ENCODE measurements around the gene TTC17. TPM values are rescaled to one million over a fixed set of nuclear protein-coding genes. Genes with fewer than 3 reads are reported as not detected.

TTC17 gene
- total and polyA plus RNA-seq, 2 donors (not counting 1 experiment from before 2014, with no cell fraction given): 68.7 to 176 TPM

GRCh38 chr11:43434893-43435292, 76.2 kb downstream of the TTC17 start:
- POLR2A ChIA-PET: no interaction called here
- Histone ChIP-seq H3K27me3 (replicated peaks in 1 of 4; ENCODE audit: control extremely low read depth in 1 of 4, control insufficient read depth in 3 of 4, insufficient read depth in 4 of 4, low read length in 3 of 4) (no peaks in the 10 kb centered on the region), H3K9me3 (ENCODE audit: control extremely low read depth in 1 of 3, control insufficient read depth in 2 of 3, insufficient read depth in 1 of 3, low read length in 2 of 3) (peaks cover 0 to 3% (median 0%) of the 10 kb centered on the region in 3 donors), H3K4me1 (ENCODE audit: control insufficient read depth in 2 of 2, insufficient read depth in 2 of 2, low read length in 2 of 2) (no peaks in the 10 kb centered on the region), H3K4me3 (ENCODE audit: control extremely low read depth in 1 of 5, extremely low read depth in 1 of 5, insufficient read depth in 1 of 5, low read depth in 2 of 5, low read length in 4 of 5) (no peak overlapping the region), H3K27ac (ENCODE audit: low read length in 2 of 2) (no peak overlapping the region), H2AFZ (ENCODE audit: insufficient read depth, low read depth, low read length, poor library complexity, severe bottlenecking) (no peak overlapping the region), H4K20me1 (ENCODE audit: control insufficient read depth, insufficient read depth, low read length, poor library complexity, severe bottlenecking) (no peaks in the 10 kb centered on the region), H3K9ac (ENCODE audit: low read length) (no peak overlapping the region), H3K4me2 (replicated peaks; ENCODE audit: low read depth, low read length, poor library complexity, severe bottlenecking) (no peak overlapping the region), H3K79me2 (ENCODE audit: control insufficient read depth, insufficient read depth, low read length) (no peaks in the 10 kb centered on the region), H3K36me3 (replicated peaks in 1 of 2; ENCODE audit: control extremely low read depth in 1 of 2, control insufficient read depth in 1 of 2, extremely low read depth in 1 of 2, insufficient read depth in 2 of 2, low read length in 1 of 2) (peaks cover 15 to 26% of the 10 kb centered on the region in 2 experiments)
- intact Hi-C loops (cut with micrococcal nuclease): no loop called here
- peaks cover 4% of the 10 kb centered on the region for H3K9me3 Mint-ChIP-seq (ENCODE audit: insufficient read depth)
- WGBS (ENCODE audit: insufficient coverage): no CpG with 5 or more reads among the region's 1 CpG
- no peaks in the 10 kb centered on the region for H3K27me3 Mint-ChIP-seq
- no peak for TF ChIP-seq EZH2 (IDR thresholded peaks at IDR 0.05; ENCODE audit: borderline replicate concordance, insufficient read depth, low read depth, low read length, poor library complexity, severe bottlenecking)
- no peak for TF ChIP-seq CTCF (IDR thresholded peaks at IDR 0.05)
- CTCF ChIA-PET: interaction anchor here (1.4 kb wide), 1 partner anchor 16 kb away, joined by 4 read pairs; no protein-coding TSS in a partner anchor
- no peaks in the 10 kb centered on the region for H3K4me1 Mint-ChIP-seq
- ATAC-seq (ENCODE audit: low read depth) (no peak), DNase-seq (no peak)
- no peak overlapping the region for H3K4me3 Mint-ChIP-seq
- H3K27ac Mint-ChIP-seq: no peak overlapping the region

- H3K9ac ChIP-seq (ENCODE audit: low read length): no peak overlapping the region
- Mint-ChIP-seq H3K9me3 (ENCODE audit: insufficient read depth) (no peaks in the 10 kb centered on the region), H3K4me1 (no peaks in the 10 kb centered on the region), H3K27ac (no peak overlapping the region), H3K27me3 (no peaks in the 10 kb centered on the region), H3K4me3 (no peak overlapping the region)
- 100% methylated on average over 1 of the region's 2 CpGs for WGBS (ENCODE audit: insufficient coverage)
- peaks cover 28 to 56% of the 10 kb centered on the region in 2 experiments for H3K36me3 ChIP-seq (replicated peaks in 1 of 2; ENCODE audit: control extremely low read depth in 1 of 2, control insufficient read depth in 1 of 2, extremely low read depth in 1 of 2, insufficient read depth in 2 of 2, low read length in 1 of 2)
- no peaks in the 10 kb centered on the region for H3K79me2 ChIP-seq (ENCODE audit: control insufficient read depth, insufficient read depth, low read length)
- H3K4me3 ChIP-seq (ENCODE audit: control extremely low read depth in 1 of 5, extremely low read depth in 1 of 5, insufficient read depth in 1 of 5, low read depth in 2 of 5, low read length in 4 of 5): no peak overlapping the region
- no peak for DNase-seq
- ChIA-PET CTCF (no interaction called here), POLR2A (no interaction called here)
- no peak overlapping the region for H3K27ac ChIP-seq (ENCODE audit: low read length in 2 of 2)
- intact Hi-C loops (cut with micrococcal nuclease): no loop called here
- H3K4me2 ChIP-seq (replicated peaks; ENCODE audit: low read depth, low read length, poor library complexity, severe bottlenecking): no peak overlapping the region
- no peak overlapping the region for H2AFZ ChIP-seq (ENCODE audit: insufficient read depth, low read depth, low read length, poor library complexity, severe bottlenecking)
- no peak for TF ChIP-seq CTCF (IDR thresholded peaks at IDR 0.05)
- no peak for TF ChIP-seq EZH2 (IDR thresholded peaks at IDR 0.05; ENCODE audit: borderline replicate concordance, insufficient read depth, low read depth, low read length, poor library complexity, severe bottlenecking)
- no peaks in the 10 kb centered on the region for H4K20me1 ChIP-seq (ENCODE audit: control insufficient read depth, insufficient read depth, low read length, poor library complexity, severe bottlenecking)
- ATAC-seq (ENCODE audit: low read depth): no peak
- no peaks in the 10 kb centered on the region for H3K27me3 ChIP-seq (replicated peaks in 1 of 4; ENCODE audit: control extremely low read depth in 1 of 4, control insufficient read depth in 3 of 4, insufficient read depth in 4 of 4, low read length in 3 of 4)
- no peaks in the 10 kb centered on the region for H3K4me1 ChIP-seq (ENCODE audit: control insufficient read depth in 2 of 2, insufficient read depth in 2 of 2, low read length in 2 of 2)
- H3K9me3 ChIP-seq (ENCODE audit: control extremely low read depth in 1 of 3, control insufficient read depth in 2 of 3, insufficient read depth in 1 of 3, low read length in 2 of 3): no peaks in the 10 kb centered on the region
Observed at GRCh38 chr11:43440486-43440885, 81.8 kb downstream of the TTC17 start.
